Liver (tissue), 9 donors: ENCODE data around the gene NUDT22. TPM values are rescaled to one million over a fixed set of nuclear protein-coding genes. Genes with fewer than 3 reads are reported as not detected.

Source experiments
- DNase-seq: peaks from one replicate; pipeline ENCODE4 v3.0.0-alpha.2; 2017; ENCODE audit warnings: low spot score
- H3K27ac ChIP-seq, 2 donors: one replicate each; pipeline ENCODE4 v1.7.0; 2013; ENCODE audit warnings: inconsistent platforms in 2 of 2, low read length in 2 of 2, control low read depth in 1 of 2, low read depth in 1 of 2, mild to moderate bottlenecking in 1 of 2
- H3K27me3 ChIP-seq, 4 donors: one replicate each; pipeline versions ENCODE4 v1.6.1 to v1.7.0; 2013; ENCODE audit warnings: low read length in 3 of 4, inconsistent platforms in 1 of 4, mild to moderate bottlenecking in 1 of 4, moderate library complexity in 1 of 4; ENCODE audit not compliant: control insufficient read depth in 4 of 4, insufficient read depth in 4 of 4
- H3K36me3 ChIP-seq, 4 donors: one replicate each; pipeline versions ENCODE4 v1.6.1 to v1.7.0; 2013; ENCODE audit warnings: low read length in 3 of 4, mild to moderate bottlenecking in 3 of 4, low read depth in 1 of 4, moderate library complexity in 1 of 4; ENCODE audit not compliant: control insufficient read depth in 4 of 4, insufficient read depth in 3 of 4
- H3K4me1 ChIP-seq, 4 donors: one replicate each; pipeline versions ENCODE4 v1.6.1 to v1.7.0; 2013; ENCODE audit warnings: low read length in 3 of 4, mild to moderate bottlenecking in 3 of 4, moderate library complexity in 1 of 4; ENCODE audit not compliant: control insufficient read depth in 4 of 4, insufficient read depth in 4 of 4
- H3K4me3 ChIP-seq, 3 donors: one replicate each; pipeline versions ENCODE4 v1.6.1 to v1.7.0; 2013; ENCODE audit warnings: low read length in 3 of 3, control low read depth in 1 of 3, low read depth in 1 of 3, mild to moderate bottlenecking in 1 of 3
- H3K9ac ChIP-seq, 2 donors: one replicate each; pipeline ENCODE4 v1.7.0; 2013; ENCODE audit warnings: low read length in 2 of 2, mild to moderate bottlenecking in 2 of 2, moderate library complexity in 2 of 2, control low read depth in 1 of 2, low read depth in 1 of 2
- H3K9me3 ChIP-seq, 4 donors: one replicate each; pipeline versions ENCODE4 v1.6.1 to v1.7.0; 2013; ENCODE audit warnings: low read length in 3 of 4; ENCODE audit not compliant: control insufficient read depth in 4 of 4
- ATF3 ChIP-seq: IDR thresholded peaks from 2 replicates; pipeline ENCODE4 v1.6.1; 2016; ENCODE audit warnings: antibody characterized with exemption
- CTCF ChIP-seq: fragments of 150-350 bp; IDR thresholded peaks from 2 replicates; pipeline ENCODE4 v1.5.1; 2017; ENCODE audit warnings: improper control_type of control experiment, low read depth, low read length; ENCODE audit not compliant: missing input control
- HNF4A ChIP-seq, 2 donors: conservative IDR thresholded peaks; 2 replicates each; pipeline ENCODE4 v1.6.1; 2016; ENCODE audit warnings: antibody characterized with exemption in 2 of 2, mild to moderate bottlenecking in 2 of 2
- HNF4G ChIP-seq: IDR thresholded peaks from 2 replicates; pipeline ENCODE4 v1.6.1; 2016; ENCODE audit warnings: antibody characterized with exemption
- MAX ChIP-seq: IDR thresholded peaks from 2 replicates; pipeline ENCODE4 v1.6.1; 2016; ENCODE audit warnings: antibody characterized with exemption
- REST ChIP-seq: IDR thresholded peaks from 2 replicates; pipeline ENCODE4 v1.6.1; 2016; ENCODE audit warnings: antibody characterized with exemption, mild to moderate bottlenecking
- RXRA ChIP-seq, 2 donors: IDR thresholded peaks; 2 replicates each; pipeline ENCODE4 v1.6.1; 2017 to 2018; ENCODE audit warnings: antibody characterized with exemption in 2 of 2, mild to moderate bottlenecking in 1 of 2
- SP1 ChIP-seq: IDR thresholded peaks from 2 replicates; pipeline ENCODE4 v1.6.1; 2018; ENCODE audit warnings: antibody characterized with exemption, mild to moderate bottlenecking
- TAF1 ChIP-seq: conservative IDR thresholded peaks from 2 replicates; pipeline ENCODE4 v1.6.1; 2016; ENCODE audit warnings: antibody characterized with exemption, mild to moderate bottlenecking
- YY1 ChIP-seq: IDR thresholded peaks from 2 replicates; pipeline ENCODE4 v1.6.1; 2016; ENCODE audit warnings: antibody characterized with exemption, mild to moderate bottlenecking
- ZBTB33 ChIP-seq: IDR thresholded peaks from 2 replicates; pipeline ENCODE4 v1.6.1; 2016; ENCODE audit warnings: antibody characterized with exemption
- WGBS: extraction: QIAGEN DNeasy Blood & Tissue Kit; methylation state at CpG from one replicate; pipeline ENCODE4 v1.1.7; 2013; 5-methylcytosine and 5-hydroxymethylcytosine counted together
- polyA plus RNA-seq, 2 donors: library from polyadenylated mRNA; stranded (reverse) in 1 of 2; unstranded in 1 of 2; fragments of 200-250 nt in 1 of 2; fragments of >200 nt in 1 of 2; fragmentation: Nextera tagmentation in 1 of 2; extraction: Ambion mirVana in 1 of 2; gene quantifications; one replicate each; pipeline versions ENCODE4 v1.2.1 to v1.2.3, GENCODE V29; 2013 to 2015
- total RNA-seq, 2 donors: library from RNA; depleted of rRNA; stranded (reverse); fragments of >200 nt; gene quantifications; one replicate each; pipeline ENCODE4 v1.2.3, GENCODE V29; 2014
- donor health status: healthy.
- donor health status: healthy.
- donor health status: healthy.
- donor health status: healthy.
- donor health status: healthy.

NUDT22 gene
- total and polyA plus RNA-seq, 4 donors, result 20.0 to 47.8 (median 41.2) TPM

GRCh38 chr11:64219354-64219684 lies 6.8 kb upstream of the NUDT22 start (continued):
- no peak for TF ChIP-seq REST

- Histone ChIP-seq H3K27ac (no peak overlapping the region), H3K27me3 (no peaks in the 10 kb centered on the region), H3K9me3 (no peaks in the 10 kb centered on the region), H3K36me3 (peaks cover 0 to 27% (median 9%) of the 10 kb centered on the region in 4 donors), H3K4me3 (no peak overlapping the region), H3K4me1 (peaks cover 7 to 16% (median 14%) of the 10 kb centered on the region in 4 donors), H3K9ac (no peak overlapping the region)
- no peak for DNase-seq
- WGBS, result 95% methylated on average over 10 of the region's 10 CpGs
- TF ChIP-seq MAX (no peak), YY1 (no peak), ATF3 (no peak), CTCF (no peak), HNF4G (no peak), TAF1 (no peak), ZBTB33 (no peak), SP1 (no peak), HNF4A (conservative IDR thresholded peaks at IDR 0.05) (no peak), RXRA (IDR thresholded peaks at IDR 0.05) (no peak), REST (no peak)
Measured at GRCh38 chr11:64219755-64220154, 6.3 kb upstream of the NUDT22 start.
